Measurements from ENCODE around the gene UBC.
"Not testable (repeated sequence)": the region's sequence is repeated elsewhere in the genome, so short reads cannot be mapped to it uniquely, and the experiment has no call there.

Gene UBC

GRCh38 chr12:124888260-124888659, 26.2 kb downstream of the UBC start:
- DNase-seq (ENCODE audit: extremely low read depth in 1 of 2, low read depth in 1 of 2) = no peak

DNA sequence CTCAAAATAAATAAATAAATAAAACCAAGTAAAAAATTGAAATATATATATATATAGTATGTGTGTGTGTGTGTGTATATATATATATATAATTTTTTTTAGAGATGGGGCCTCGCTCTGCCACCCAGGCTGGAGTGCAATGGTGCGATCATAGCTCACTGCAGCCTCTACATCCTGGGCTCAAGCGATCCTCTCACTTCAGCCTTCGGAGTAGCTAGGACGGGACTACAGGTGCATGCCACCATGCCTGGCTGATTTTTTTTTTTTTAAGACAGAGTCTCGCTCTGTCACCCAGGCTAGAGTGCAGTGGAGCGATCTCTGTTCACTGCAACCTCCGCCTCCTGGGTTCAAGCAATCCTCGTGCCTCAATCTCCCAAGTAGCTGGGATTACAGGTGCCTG, 26.7 kb downstream of the UBC start:
- DNase-seq (ENCODE audit: extremely low read depth in 1 of 2, low read depth in 1 of 2) = not testable (repeated sequence)

DNA sequence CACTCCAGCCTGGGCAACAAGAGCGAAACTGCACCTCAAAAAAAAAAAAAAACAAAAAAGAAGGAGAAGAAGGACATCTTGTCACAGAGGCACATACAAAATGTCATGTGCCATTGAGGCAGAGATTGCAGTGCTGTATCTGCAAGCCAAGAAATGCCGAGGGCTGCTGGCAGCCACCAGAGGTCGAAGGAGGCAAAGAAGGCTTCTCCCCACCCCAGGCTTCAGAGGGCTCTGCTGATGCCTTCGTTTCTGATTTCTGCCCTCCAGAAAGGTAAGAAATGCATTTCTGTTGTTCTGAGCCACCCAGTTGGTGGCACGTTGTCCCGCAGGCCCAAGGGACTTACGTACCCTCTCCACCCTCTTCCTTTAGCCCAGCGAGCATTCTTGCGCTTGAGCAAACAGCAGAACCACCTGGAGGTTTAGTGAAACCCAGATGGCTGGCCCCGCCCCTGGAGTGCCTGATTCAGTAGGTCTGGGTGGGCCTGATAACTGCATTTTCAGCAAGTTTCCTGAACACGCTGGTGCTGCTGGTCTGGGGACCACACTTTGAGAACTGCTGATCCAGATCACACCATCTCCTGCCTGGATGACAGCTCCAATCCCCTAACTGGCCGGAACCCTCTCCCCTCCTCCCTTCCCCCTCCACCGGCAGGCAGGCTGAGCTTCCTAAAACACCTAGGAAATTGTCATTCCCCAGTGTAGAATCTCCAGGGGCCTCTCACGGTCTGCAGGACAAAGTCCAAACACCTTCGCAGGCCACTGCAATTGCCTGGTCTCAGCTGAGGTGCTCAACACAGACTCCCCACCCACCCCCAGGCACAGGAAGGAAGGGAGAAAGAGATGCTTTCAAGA, 29.6 kb downstream of the UBC start:
- DNase-seq (ENCODE audit: extremely low read depth in 1 of 2, low read depth in 1 of 2) = no peak

GRCh38 chr12:124883263-124884130, 31.0 kb downstream of the UBC start:
- DNase-seq (ENCODE audit: extremely low read depth in 1 of 2, low read depth in 1 of 2) = no peak

DNA sequence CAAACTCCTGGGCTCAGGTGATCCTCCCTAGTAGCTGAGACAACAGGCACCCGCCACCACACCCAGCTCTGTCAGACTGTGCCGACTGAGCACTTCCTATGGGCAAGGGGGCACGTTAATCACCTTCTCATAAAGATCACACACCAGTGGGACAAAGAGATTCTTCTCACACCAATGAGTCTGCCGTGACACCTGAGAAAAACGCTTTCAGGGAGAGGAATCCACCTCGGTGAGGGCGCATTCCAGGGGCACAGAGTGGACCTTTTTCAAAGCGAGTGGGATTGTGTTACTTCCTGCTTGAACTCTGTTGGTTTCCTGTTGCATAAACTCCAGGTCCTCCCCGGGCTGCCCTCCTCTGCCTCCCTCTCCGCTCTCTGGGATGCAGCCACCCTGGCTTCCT, 33.3 kb downstream of the UBC start:
- no peak for DNase-seq (ENCODE audit: extremely low read depth in 1 of 2, low read depth in 1 of 2)

- DNase-seq (ENCODE audit: extremely low read depth in 1 of 2, low read depth in 1 of 2) = not testable (repeated sequence)
Measured at GRCh38 chr12:124880335-124880734, 34.1 kb downstream of the UBC start.

- no peak for DNase-seq (ENCODE audit: extremely low read depth in 1 of 2, low read depth in 1 of 2)
Measured at GRCh38 chr12:124878795-124879516, 35.5 kb downstream of the UBC start.

- DNase-seq (ENCODE audit: extremely low read depth in 1 of 2, low read depth in 1 of 2) = no peak
Measured at GRCh38 chr12:124877423-124877822, 37.0 kb downstream of the UBC start.

GRCh38 chr12:124876171-124876570, 38.3 kb downstream of the UBC start:
- no peak for DNase-seq (ENCODE audit: extremely low read depth in 1 of 2, low read depth in 1 of 2)

DNA sequence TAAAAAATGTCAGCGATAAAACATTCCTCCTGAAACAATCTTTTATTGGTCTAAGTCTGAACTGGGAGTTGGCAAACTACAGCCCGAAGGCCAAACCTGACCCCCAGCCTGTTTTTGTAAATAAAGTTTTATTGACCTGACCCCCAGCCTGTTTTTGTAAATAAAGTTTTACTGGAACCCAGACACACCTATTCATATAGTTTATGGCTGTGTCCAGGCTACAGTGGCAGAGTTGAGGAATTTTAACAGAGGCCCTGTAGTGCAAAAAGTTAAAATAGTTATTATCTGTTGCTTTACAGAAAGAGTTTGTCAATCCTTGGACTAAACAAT, 38.7 kb downstream of the UBC start:
- DNase-seq (ENCODE audit: extremely low read depth in 1 of 2, low read depth in 1 of 2) = no peak

GRCh38 chr12:124874988-124875802, 39.3 kb downstream of the UBC start:
- no peak for DNase-seq (ENCODE audit: extremely low read depth in 1 of 2, low read depth in 1 of 2)

- no peak for DNase-seq (ENCODE audit: extremely low read depth in 1 of 2, low read depth in 1 of 2)
Measured at GRCh38 chr12:124874188-124874587, 40.3 kb downstream of the UBC start.

DNA sequence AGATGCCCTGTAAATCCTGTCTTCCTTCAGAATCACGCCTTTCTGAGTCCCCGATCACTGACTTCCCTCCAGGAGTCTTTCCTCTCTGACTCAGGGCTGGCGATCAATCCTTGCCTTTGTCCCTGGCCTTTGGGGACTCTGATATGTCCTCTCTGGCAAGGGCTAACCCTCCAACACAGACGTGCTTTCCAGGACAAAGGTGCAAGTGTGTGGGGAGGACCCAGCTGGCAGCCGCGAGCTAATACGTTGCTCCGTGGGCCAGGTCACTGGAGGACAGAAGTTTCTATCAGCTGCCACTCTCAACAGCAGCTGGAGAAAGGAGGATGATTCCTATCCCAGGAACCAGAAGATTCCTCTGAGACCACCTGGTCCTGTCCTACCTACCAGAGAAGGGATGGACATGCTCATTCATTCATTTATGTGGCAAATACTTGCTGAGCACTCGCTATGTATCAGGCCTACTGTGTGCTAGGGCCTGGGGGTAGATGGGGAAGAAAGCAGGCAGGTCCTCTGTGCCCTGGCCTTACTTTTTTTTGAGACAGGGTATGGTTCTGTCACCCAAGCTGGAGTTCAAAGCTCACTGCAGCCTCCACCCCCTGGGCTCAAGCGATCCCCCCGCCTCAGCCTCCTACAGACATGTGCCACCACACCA, 42.3 kb downstream of the UBC start:
- DNase-seq (ENCODE audit: extremely low read depth in 1 of 2, low read depth in 1 of 2) = no peak

- DNase-seq (ENCODE audit: extremely low read depth in 1 of 2, low read depth in 1 of 2) = no peak
Measured at GRCh38 chr12:124871297-124871696, 43.2 kb downstream of the UBC start.

- no peak for DNase-seq (ENCODE audit: extremely low read depth in 1 of 2, low read depth in 1 of 2)
Measured at GRCh38 chr12:124870515-124870914, 43.9 kb downstream of the UBC start.

DNA sequence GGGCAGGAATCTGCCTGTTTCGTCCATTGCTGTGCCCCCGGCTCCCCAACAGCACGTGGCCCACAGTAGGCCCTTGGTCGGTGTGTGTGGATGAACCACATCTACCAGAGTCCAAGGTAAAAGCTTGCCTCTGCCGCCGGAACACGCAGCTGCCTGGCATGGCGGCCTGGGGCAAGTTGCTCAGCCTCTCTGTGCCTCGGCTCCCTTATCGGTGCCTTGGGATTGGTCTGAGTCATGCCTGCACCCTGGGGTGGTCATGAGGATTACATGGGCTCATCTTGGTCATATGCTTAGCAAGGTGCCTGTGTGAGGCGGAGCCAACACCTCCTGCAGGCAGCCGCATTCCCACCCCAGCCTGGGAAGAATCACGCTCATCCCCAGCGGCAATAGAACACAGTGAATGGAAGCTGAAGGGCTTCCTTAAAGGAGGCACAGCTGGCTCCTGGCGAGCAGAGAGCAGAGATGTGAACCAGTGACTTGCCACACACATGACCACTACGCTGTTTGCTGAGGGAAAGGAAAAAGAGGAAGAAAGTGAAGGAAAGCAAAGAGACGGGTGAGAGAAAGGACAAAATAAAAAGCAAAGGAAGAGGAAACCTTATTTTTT, 45.3 kb downstream of the UBC start:
- DNase-seq (ENCODE audit: extremely low read depth in 1 of 2, low read depth in 1 of 2) = no peak

GRCh38 chr12:124868252-124869058, 46.0 kb downstream of the UBC start:
- no peak for DNase-seq (ENCODE audit: extremely low read depth in 1 of 2, low read depth in 1 of 2)

DNA sequence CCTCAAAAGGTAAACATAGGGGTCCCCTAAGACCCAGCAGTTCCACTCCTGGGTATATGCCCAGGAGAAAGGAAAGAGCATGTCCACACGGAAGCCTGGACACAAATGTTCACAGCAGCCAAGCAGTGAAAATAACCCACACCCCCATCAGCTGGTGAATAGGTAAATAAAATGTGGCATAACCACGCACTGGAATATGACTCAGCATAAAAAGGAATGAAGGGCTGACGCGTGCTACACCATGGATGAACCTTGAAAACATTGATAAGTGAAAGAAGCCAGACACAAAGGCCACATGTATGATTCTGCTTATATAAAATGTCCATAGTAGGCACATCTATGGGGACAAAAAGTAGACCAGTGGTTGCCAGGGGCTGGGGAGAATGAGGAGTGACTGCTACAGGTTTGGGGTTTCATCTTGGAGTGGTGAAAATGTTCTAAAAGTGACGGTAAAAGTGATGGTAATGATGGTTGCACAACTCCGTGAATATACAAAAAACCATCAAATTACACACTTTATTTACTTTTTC, 47.0 kb downstream of the UBC start:
- no peak for DNase-seq (ENCODE audit: extremely low read depth in 1 of 2, low read depth in 1 of 2)

Measured in activated CD8-positive, alpha-beta memory T cell treated with anti-CD3 and anti-CD28 coated beads for 1 hour (primary cell).